ENCODE data around the gene DPH5. TPM values are rescaled to one million over a fixed set of nuclear protein-coding genes. Genes with fewer than 3 reads are reported as not detected.
"Not testable (repeated sequence)": the region's sequence is repeated elsewhere in the genome, so short reads cannot be mapped to it uniquely, and the experiment has no call there.

The DPH5 gene
- total and polyA plus RNA-seq, 10 of the 15 experiments (the other 5 are each of a cell fraction or from before 2014, with no cell fraction given), result 44.1 to 95.7 (median 66.4) TPM

DNA sequence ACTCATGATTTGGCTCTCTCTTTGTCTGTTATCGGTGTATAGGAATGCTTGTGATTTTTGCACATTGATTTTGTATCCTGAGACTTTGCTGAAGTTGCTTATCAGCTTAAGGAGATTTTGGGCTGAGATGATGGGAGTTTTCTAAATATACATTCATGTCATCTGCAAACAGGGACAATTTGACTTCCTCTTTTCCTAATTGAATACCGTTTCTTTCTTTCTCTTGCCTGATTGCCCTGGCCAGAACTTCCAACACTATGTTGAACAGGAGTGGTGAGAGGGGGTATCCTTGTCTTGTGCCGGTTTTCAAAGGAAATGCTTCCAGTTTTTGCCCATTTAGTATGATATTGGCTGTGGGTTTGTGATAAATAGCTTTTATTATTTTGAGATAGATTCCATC is 79.5 kb downstream of the DPH5 start:
- 86% methylated on average over 3 of the region's 3 CpGs for WGBS (ENCODE audit: insufficient coverage, insufficient replicate concordance, low lambda C conversion rate, missing lambda C conversion rate)
- H3K79me2 ChIP-seq (ENCODE audit: control insufficient read depth, insufficient read depth, low read length); H3K9ac ChIP-seq (ENCODE audit: control insufficient read depth, insufficient read depth, low read length); H3K4me1 ChIP-seq (ENCODE audit: control insufficient read depth, insufficient read depth, low read length); FAIRE-seq; H3K27me3 ChIP-seq (replicated peaks in 1 of 2; ENCODE audit: control insufficient read depth in 2 of 2, insufficient read depth in 2 of 2, low read length in 1 of 2); H3K4me2 ChIP-seq (ENCODE audit: control insufficient read depth, insufficient read depth); DNase-seq (ENCODE audit: low read depth, low spot score); H3K4me3 ChIP-seq; H4K20me1 ChIP-seq (ENCODE audit: control insufficient read depth, insufficient read depth); ATAC-seq; POLR2A ChIA-PET; H3K9me3 ChIP-seq (replicated peaks; ENCODE audit: control insufficient read depth, insufficient read depth, low read length); intact Hi-C loops (cut with micrococcal nuclease; ENCODE audit: unreplicated experiment); H3K27ac ChIP-seq (ENCODE audit: control insufficient read depth, insufficient read depth); in situ Hi-C loops (cut with MboI); H2AFZ ChIP-seq (ENCODE audit: control insufficient read depth, low read depth, low read length): not testable (repeated sequence)
- peaks cover 3 to 14% of the 10 kb centered on the region in 2 experiments; a peak in 3 of 4 replicates for H3K36me3 ChIP-seq (ENCODE audit: control insufficient read depth in 2 of 2, insufficient read depth in 2 of 2, low read length in 1 of 2)
- ChIA-PET RAD21 (ENCODE audit: unreplicated experiment) (interaction anchor here (0.7 kb wide), 1 partner anchor 143 kb away, joined by 3 read pairs; no protein-coding TSS in a partner anchor), CTCF (interaction anchor here (1.2 to 1.3 kb wide), 2 partner anchors 9 to 340 kb away, joined by 4 read pairs; no protein-coding TSS in a partner anchor), SMC1A (ENCODE audit: uncharacterized antibody, unreplicated experiment) (interaction anchor here (0.6 to 1.3 kb wide), 2 partner anchors 9 to 37 kb away, joined by 3 to 6 read pairs; no protein-coding TSS in a partner anchor)
- BruUV-seq (replicated peaks), result TSS peak; percentile 34

DNA sequence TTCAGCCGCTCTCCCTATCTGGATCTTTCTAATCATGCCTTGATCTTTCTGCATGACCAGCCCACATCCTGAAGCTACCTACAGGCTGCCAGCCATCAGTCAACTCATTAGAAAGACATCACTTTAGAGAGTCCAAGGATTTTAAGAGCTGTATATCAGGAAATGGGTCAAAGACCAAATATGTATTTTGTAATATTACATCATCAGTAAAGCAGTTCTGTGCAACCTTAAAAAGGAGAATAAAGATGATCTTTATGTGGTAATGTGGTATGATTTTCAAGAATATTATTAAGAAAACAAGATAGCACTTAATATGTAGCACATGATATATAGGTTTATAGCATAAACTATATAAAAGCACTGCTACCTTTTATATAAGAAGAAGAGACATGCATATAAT is 82.1 kb downstream of the DPH5 start:
- DNase-seq (ENCODE audit: low read depth, low spot score), result no peak
- ChIA-PET SMC1A (ENCODE audit: uncharacterized antibody, unreplicated experiment) (interaction anchor here (0.6 to 4.4 kb wide), 5 partner anchors 9 to 38 kb away, joined by 3 to 17 read pairs (median 4); no protein-coding TSS in a partner anchor), CTCF (interaction anchor here (1.1 to 2.8 kb wide), 3 partner anchors 12 to 343 kb away, joined by 3 to 10 read pairs (median 7); no protein-coding TSS in a partner anchor), POLR2A (no interaction called here), RAD21 (ENCODE audit: unreplicated experiment) (interaction anchor here (1.1 kb wide), 1 partner anchor 345 kb away, joined by 5 read pairs; no protein-coding TSS in a partner anchor)
- Histone ChIP-seq H3K27ac (ENCODE audit: control insufficient read depth, insufficient read depth) (no peak overlapping the region), H2AFZ (ENCODE audit: control insufficient read depth, low read depth, low read length) (no peak overlapping the region), H3K9me3 (replicated peaks; ENCODE audit: control insufficient read depth, insufficient read depth, low read length) (peaks cover 4% of the 10 kb centered on the region; the same call in 2 of the 3 replicates), H3K4me2 (ENCODE audit: control insufficient read depth, insufficient read depth) (no peak overlapping the region), H3K4me3 (no peak overlapping the region), H3K27me3 (replicated peaks in 1 of 2; ENCODE audit: control insufficient read depth in 2 of 2, insufficient read depth in 2 of 2, low read length in 1 of 2) (no peaks in the 10 kb centered on the region), H3K4me1 (ENCODE audit: control insufficient read depth, insufficient read depth, low read length) (no peaks in the 10 kb centered on the region), H3K79me2 (ENCODE audit: control insufficient read depth, insufficient read depth, low read length) (no peaks in the 10 kb centered on the region; the same call in 1 of the 2 replicates), H3K36me3 (ENCODE audit: control insufficient read depth in 2 of 2, insufficient read depth in 2 of 2, low read length in 1 of 2) (peaks cover 3 to 14% of the 10 kb centered on the region in 2 experiments), H3K9ac (ENCODE audit: control insufficient read depth, insufficient read depth, low read length) (no peak overlapping the region), H4K20me1 (ENCODE audit: control insufficient read depth, insufficient read depth) (no peaks in the 10 kb centered on the region)
- 100% methylated on average over 1 of the region's 1 CpG for WGBS (ENCODE audit: insufficient coverage, insufficient replicate concordance, low lambda C conversion rate, missing lambda C conversion rate)
- no peak for FAIRE-seq
- in situ Hi-C loops (cut with MboI) (no loop called here), intact Hi-C loops (cut with micrococcal nuclease; ENCODE audit: unreplicated experiment) (no loop called here)
- ATAC-seq, result no peak
- no TSS peak for BruUV-seq (replicated peaks)
- no peak for TF ChIP-seq NR2C2 (IDR thresholded peaks at IDR 0.05; ENCODE audit: borderline replicate concordance, control insufficient read depth, insufficient read length, low read depth)
- TF ChIP-seq JUNB (IDR thresholded peaks at IDR 0.05), result no peak
- no peak for TF ChIP-seq ZBED1 (IDR thresholded peaks at IDR 0.05; ENCODE audit: borderline replicate concordance)
- TF ChIP-seq CEBPB (IDR thresholded peaks at IDR 0.05; ENCODE audit: borderline replicate concordance in 1 of 2, low read depth in 2 of 2, low read length in 2 of 2), result no peak
- TF ChIP-seq MEF2B (IDR thresholded peaks at IDR 0.05; ENCODE audit: partially characterized antibody, poor library complexity, severe bottlenecking), result no peak
- no peak for TF ChIP-seq ZNF384 (IDR thresholded peaks at IDR 0.05; ENCODE audit: borderline replicate concordance, low read depth, low read length)
- TF ChIP-seq RELA (IDR thresholded peaks at IDR 0.05; ENCODE audit: borderline replicate concordance, partially characterized antibody), result no peak
- TF ChIP-seq, protein P1, sequence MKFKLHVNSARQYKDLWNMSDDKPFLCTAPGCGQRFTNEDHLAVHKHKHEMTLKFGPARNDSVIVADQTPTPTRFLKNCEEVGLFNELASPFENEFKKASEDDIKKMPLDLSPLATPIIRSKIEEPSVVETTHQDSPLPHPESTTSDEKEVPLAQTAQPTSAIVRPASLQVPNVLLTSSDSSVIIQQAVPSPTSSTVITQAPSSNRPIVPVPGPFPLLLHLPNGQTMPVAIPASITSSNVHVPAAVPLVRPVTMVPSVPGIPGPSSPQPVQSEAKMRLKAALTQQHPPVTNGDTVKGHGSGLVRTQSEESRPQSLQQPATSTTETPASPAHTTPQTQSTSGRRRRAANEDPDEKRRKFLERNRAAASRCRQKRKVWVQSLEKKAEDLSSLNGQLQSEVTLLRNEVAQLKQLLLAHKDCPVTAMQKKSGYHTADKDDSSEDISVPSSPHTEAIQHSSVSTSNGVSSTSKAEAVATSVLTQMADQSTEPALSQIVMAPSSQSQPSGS (IDR thresholded peaks at IDR 0.05; ENCODE audit: low read length), result no peak
- no peak for TF ChIP-seq MTA3 (IDR thresholded peaks at IDR 0.05; ENCODE audit: borderline replicate concordance, low read length)
- TF ChIP-seq, protein P2, sequence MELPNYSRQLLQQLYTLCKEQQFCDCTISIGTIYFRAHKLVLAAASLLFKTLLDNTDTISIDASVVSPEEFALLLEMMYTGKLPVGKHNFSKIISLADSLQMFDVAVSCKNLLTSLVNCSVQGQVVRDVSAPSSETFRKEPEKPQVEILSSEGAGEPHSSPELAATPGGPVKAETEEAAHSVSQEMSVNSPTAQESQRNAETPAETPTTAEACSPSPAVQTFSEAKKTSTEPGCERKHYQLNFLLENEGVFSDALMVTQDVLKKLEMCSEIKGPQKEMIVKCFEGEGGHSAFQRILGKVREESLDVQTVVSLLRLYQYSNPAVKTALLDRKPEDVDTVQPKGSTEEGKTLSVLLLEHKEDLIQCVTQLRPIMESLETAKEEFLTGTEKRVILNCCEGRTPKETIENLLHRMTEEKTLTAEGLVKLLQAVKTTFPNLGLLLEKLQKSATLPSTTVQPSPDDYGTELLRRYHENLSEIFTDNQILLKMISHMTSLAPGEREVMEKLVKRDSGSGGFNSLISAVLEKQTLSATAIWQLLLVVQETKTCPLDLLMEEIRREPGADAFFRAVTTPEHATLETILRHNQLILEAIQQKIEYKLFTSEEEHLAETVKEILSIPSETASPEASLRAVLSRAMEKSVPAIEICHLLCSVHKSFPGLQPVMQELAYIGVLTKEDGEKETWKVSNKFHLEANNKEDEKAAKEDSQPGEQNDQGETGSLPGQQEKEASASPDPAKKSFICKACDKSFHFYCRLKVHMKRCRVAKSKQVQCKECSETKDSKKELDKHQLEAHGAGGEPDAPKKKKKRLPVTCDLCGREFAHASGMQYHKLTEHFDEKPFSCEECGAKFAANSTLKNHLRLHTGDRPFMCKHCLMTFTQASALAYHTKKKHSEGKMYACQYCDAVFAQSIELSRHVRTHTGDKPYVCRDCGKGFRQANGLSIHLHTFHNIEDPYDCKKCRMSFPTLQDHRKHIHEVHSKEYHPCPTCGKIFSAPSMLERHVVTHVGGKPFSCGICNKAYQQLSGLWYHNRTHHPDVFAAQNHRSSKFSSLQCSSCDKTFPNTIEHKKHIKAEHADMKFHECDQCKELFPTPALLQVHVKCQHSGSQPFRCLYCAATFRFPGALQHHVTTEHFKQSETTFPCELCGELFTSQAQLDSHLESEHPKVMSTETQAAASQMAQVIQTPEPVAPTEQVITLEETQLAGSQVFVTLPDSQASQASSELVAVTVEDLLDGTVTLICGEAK (IDR thresholded peaks at IDR 0.05; ENCODE audit: borderline replicate concordance), result no peak
- TF ChIP-seq ZZZ3 (IDR thresholded peaks at IDR 0.05; ENCODE audit: control insufficient read depth, insufficient read length, low read depth), result no peak
- TF ChIP-seq YBX1 (IDR thresholded peaks at IDR 0.05), result no peak

Measured in GM12878 (cell line).